Activated CD8-positive, alpha-beta T cell treated with anti-CD3 and anti-CD28 coated beads, Interleukin-2, amount 10 ng/mL, durations not matched to agents 7 days and 5 days (primary cell): ENCODE results near the gene FADS2. TPM values are rescaled to one million over a fixed set of nuclear protein-coding genes. Genes with fewer than 3 reads are reported as not detected.
"Not testable (repeated sequence)": the region's sequence is repeated elsewhere in the genome, so short reads cannot be mapped to it uniquely, and the experiment has no call there.

Source experiments
- ATAC-seq: fragments of 150-1000 bp; cut with Tn5 transposase; one replicate; pipeline ENCODE4 v1.10.0; 2021; ENCODE audit warnings: moderate library complexity
- CTCF ChIA-PET: fragments of 350-600 bp; sonication (Branson Sonifier 250); formaldehyde crosslinking; loops from one replicate; lab custom pipeline; 2021; ENCODE audit warnings: antibody characterized with exemption; lab: Charles Lee
- POLR2A ChIA-PET: fragments of 350-600 bp; sonication (Branson Sonifier 250); formaldehyde crosslinking; loops from one replicate; lab custom pipeline; 2021; ENCODE audit warnings: antibody characterized with exemption; lab: Charles Lee
- DNase-seq: peaks from one replicate; pipeline ENCODE4 v3.0.0-alpha.2; 2020
- H3K27ac Mint-ChIP-seq: one replicate; pipeline ENCODE4 v1.8.0; 2021; ENCODE audit warnings: mild to moderate bottlenecking, mixed read lengths
- H3K27me3 Mint-ChIP-seq: one replicate; pipeline ENCODE4 v1.8.0; 2021; ENCODE audit warnings: low read depth, mixed read lengths
- H3K36me3 Mint-ChIP-seq: one replicate; pipeline ENCODE4 v1.8.0; 2021; ENCODE audit warnings: low read depth, mixed read lengths
- H3K4me1 Mint-ChIP-seq: one replicate; pipeline ENCODE4 v1.8.0; 2021; ENCODE audit warnings: low read depth, mixed read lengths
- H3K4me3 Mint-ChIP-seq: one replicate; pipeline ENCODE4 v1.8.0; 2021; ENCODE audit warnings: mild to moderate bottlenecking, mixed read lengths
- H3K9me3 Mint-ChIP-seq: one replicate; pipeline ENCODE4 v1.8.0; 2022; ENCODE audit warnings: mixed read lengths; ENCODE audit not compliant: insufficient read depth
- total RNA-seq, 2 experiments: library from RNA; stranded (reverse); gene quantifications; one replicate each; pipeline ENCODE4 v1.2.3, GENCODE V29; 2021

Gene FADS2
- total RNA-seq, 2 experiments from 2014 or later = 395 to 416 TPM

DNA sequence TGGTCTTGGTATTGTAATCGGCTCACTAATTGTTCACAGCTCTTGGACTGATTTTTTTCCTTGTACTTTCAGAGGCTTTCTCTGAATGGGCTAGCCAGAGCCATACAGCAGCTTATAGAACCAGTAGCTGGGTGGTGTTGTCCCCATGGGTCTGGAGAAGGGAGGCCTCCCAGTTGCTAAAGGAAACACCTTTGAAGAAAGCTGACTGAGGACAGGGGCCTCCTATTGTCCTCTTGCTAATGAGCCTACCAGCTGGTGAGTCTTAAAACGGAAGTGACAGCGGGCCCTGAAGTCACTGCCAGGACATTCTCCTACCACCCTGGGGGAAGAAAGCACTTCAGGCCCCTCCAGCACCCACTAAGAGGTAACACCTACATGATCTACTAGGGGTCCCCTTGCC, 53.3 kb downstream of the FADS2 start:
- Mint-ChIP-seq H3K27me3 (no peaks in the 10 kb centered on the region), H3K36me3 (no peaks in the 10 kb centered on the region), H3K27ac (no peak overlapping the region), H3K4me1 (no peaks in the 10 kb centered on the region), H3K9me3 (no peaks in the 10 kb centered on the region), H3K4me3 (no peak overlapping the region)
- ChIA-PET CTCF (interaction anchor here (1.9 to 2.8 kb wide), 3 partner anchors 11 to 200 kb away, joined by 9 to 10 read pairs (median 10); no protein-coding TSS in a partner anchor), POLR2A (interaction anchor here (0.5 to 1.6 kb wide), 3 partner anchors 47 to 84 kb away, joined by 3 read pairs; no protein-coding TSS in a partner anchor)
- ATAC-seq = no peak
- no peak for DNase-seq

DNA sequence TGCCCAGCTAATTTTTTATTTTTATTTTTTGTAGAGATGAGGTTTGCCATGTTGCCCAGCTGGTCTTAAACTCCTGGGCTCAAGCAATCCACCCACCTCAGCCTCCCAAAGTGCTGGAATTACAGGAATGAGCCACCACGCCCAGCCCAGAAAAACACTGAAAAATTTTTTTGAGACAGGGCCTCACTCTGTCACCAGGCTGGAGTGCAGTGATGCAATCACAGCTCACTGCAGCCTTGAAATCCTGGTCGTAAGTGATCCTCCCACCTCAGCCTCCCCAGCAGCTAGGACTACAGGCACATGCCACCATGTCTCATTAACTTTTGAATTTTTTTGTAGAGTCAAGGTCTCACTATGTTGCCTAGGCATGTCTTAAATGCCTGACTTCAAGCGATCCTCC, 54.2 kb downstream of the FADS2 start:
- H3K36me3 Mint-ChIP-seq, H3K4me1 Mint-ChIP-seq: not testable (repeated sequence)

DNA sequence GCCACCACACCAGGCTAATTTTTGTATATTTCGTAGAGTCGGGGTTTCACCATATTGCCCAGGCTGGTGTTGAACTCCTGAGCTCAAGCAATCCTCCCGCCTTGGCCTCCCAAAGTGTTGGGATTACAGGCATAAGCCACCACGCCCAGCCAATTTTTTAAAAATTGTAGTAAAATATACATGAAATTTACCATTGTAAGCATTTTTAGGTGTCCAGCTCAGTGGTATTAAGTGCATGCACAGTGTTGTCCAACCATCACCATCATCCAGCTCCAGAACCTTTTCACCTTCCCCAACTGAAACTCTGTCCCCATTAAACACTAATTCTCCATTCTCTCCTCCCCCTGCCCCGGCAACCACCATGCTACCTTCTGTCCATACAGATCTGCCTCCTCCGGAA, 54.8 kb downstream of the FADS2 start:
- no peaks in the 10 kb centered on the region for H3K27me3 Mint-ChIP-seq
- ChIA-PET POLR2A (no interaction called here), CTCF (interaction anchor here (1.0 to 2.8 kb wide), 5 partner anchors 12 to 225 kb away, joined by 3 to 10 read pairs (median 3); no protein-coding TSS in a partner anchor)
- no peak for ATAC-seq
- no peak overlapping the region for H3K27ac Mint-ChIP-seq
- H3K36me3 Mint-ChIP-seq = no peaks in the 10 kb centered on the region
- H3K9me3 Mint-ChIP-seq = no peaks in the 10 kb centered on the region
- H3K4me1 Mint-ChIP-seq = no peaks in the 10 kb centered on the region
- no peak for DNase-seq
- H3K4me3 Mint-ChIP-seq = no peak overlapping the region

More for the DNA sequence above, 54.2 kb downstream of the FADS2 start:
- H3K27me3 Mint-ChIP-seq, H3K4me3 Mint-ChIP-seq, ATAC-seq, H3K27ac Mint-ChIP-seq, H3K9me3 Mint-ChIP-seq, DNase-seq: not testable (repeated sequence)
- CTCF ChIA-PET = interaction anchor here (1.0 to 2.8 kb wide), 4 partner anchors 12 to 199 kb away, joined by 3 to 10 read pairs (median 10); no protein-coding TSS in a partner anchor
- POLR2A ChIA-PET = interaction anchor here (1.6 kb wide), 1 partner anchor 81 kb away, joined by 3 read pairs; no protein-coding TSS in a partner anchor

DNA sequence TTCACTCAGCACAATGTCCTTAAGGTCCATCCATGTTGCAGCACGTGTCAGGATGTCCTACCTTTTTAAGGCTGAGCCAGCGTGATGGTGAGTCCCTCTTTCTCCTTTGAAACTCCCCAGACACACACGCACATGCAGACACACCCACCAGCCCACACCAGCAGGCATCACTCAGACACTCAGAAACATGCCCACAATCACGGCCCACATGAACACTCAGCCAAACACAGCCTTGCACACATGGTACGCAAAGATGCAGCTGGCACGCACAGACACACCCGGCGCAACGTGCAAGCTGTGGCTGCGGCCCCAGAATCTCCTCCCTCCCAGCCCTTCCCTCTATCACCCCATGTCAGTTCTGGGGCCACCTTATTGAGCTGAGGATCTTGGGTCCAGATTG, 55.2 kb downstream of the FADS2 start:
- H3K27ac Mint-ChIP-seq = no peak overlapping the region
- ChIA-PET CTCF (interaction anchor here (0.6 to 2.8 kb wide), 4 partner anchors 11 to 225 kb away, joined by 3 to 9 read pairs (median 3); no protein-coding TSS in a partner anchor), POLR2A (no interaction called here)
- no peaks in the 10 kb centered on the region for H3K9me3 Mint-ChIP-seq
- H3K27me3 Mint-ChIP-seq = no peaks in the 10 kb centered on the region
- no peak overlapping the region for H3K4me3 Mint-ChIP-seq
- DNase-seq = no peak
- H3K4me1 Mint-ChIP-seq = no peaks in the 10 kb centered on the region
- no peaks in the 10 kb centered on the region for H3K36me3 Mint-ChIP-seq
- no peak for ATAC-seq

DNA sequence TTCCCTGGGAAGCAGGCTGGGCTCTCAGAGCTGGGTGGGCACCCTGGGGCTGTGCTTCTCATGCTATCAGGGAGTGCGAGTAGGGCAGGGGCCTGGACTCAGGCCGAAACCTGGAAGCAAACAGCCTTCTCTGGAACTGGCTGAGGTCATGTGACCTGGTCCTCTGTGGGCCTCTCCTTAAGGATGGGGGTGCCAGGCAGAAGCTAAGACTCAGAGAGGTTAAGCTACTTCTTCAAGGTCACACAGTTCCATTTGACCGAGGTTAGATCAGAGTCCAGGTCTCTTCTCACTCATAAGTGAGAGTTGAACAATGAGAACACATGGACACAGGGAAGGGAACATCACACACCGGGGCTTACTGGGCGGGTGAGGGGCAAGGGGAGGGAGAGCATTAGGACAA, 55.8 kb downstream of the FADS2 start:
- Mint-ChIP-seq H3K36me3 (no peaks in the 10 kb centered on the region), H3K27me3 (no peaks in the 10 kb centered on the region), H3K9me3 (no peaks in the 10 kb centered on the region), H3K4me3 (no peak overlapping the region), H3K27ac (no peak overlapping the region), H3K4me1 (no peaks in the 10 kb centered on the region)
- DNase-seq (no peak), ATAC-seq (no peak)
- CTCF ChIA-PET = interaction anchor here (0.6 to 2.8 kb wide), 5 partner anchors 12 to 224 kb away, joined by 3 to 9 read pairs (median 3); no protein-coding TSS in a partner anchor
- POLR2A ChIA-PET = no interaction called here

DNA sequence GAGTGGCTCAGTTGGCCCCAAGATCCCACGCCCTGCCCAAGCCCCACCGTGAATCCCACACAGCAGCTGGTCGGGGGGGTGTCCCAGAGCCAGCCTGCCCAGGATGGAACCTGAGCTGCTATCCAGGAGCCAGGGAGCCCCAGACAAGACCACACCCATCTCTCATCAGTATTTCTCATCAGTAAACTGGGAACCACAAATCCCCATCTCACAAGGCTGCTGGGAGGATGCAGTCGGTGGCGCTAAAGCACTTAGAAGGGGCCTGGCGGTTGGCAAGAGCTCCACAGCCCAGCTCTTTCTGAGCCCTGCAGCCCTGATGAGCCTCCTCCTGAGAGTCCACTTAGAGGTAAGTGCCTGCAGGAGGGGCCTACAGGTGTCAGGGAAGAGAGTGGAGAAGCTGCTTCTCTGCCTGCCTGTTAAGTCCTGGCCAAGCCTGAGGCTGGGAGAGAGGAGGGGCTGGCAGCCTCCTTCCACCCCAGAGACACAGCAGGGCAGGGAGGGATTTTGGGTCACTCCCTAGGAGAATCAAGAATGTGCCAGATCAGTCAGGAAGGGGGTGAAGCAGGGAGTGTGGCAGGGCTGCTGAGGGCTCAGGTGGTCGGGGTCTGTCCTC, 57.2 kb downstream of the FADS2 start:
- no peaks in the 10 kb centered on the region for H3K9me3 Mint-ChIP-seq
- ChIA-PET POLR2A (no interaction called here), CTCF (interaction anchor here (1.2 to 1.5 kb wide), 3 partner anchors 14 to 197 kb away, joined by 3 to 8 read pairs (median 5); no protein-coding TSS in a partner anchor)
- H3K36me3 Mint-ChIP-seq = no peaks in the 10 kb centered on the region
- no peak overlapping the region for H3K4me3 Mint-ChIP-seq
- no peaks in the 10 kb centered on the region for H3K27me3 Mint-ChIP-seq
- H3K27ac Mint-ChIP-seq = no peak overlapping the region
- no peak for ATAC-seq
- DNase-seq = no peak
- H3K4me1 Mint-ChIP-seq = peaks cover 2% of the 10 kb centered on the region

DNA sequence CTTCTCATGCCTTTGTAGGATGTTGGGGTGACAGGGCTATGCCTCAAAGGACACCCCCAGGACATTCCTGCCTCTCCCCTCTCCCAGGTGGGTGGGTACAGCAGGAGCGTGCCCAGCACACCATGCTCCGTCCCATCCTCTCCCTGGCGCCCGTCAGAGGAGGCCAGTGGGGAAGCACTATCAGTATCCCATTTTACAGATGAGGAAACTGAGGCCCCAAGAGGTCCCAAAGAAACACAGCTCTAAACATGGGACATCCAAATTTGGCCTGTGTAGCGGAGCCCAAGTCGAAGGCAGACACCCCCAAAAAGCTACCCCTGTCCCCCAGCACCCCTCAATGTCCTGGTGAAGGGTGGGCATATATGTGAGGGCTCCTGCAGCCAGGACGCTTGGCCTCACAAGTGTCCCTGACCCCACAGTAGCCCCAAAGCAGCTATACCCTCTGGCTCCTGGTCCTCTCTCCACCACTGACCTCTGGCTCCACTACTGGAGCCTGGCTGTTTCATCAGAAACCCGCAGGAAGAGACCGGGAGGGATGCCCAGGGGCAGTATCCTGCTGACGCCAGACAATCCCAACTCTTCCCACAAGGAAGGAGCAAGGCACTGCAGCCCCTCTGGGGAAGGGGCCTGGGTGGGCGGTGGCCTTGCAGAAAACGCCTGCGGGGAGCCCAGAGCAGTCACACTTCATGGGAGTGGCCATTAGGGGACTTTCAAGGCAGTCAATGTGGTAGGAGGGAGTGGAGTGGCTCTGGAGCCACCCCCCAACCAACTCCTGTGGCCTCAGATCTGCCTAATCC, 57.9 kb downstream of the FADS2 start:
- Mint-ChIP-seq H3K36me3 (no peaks in the 10 kb centered on the region), H3K4me3 (no peak overlapping the region), H3K27me3 (no peaks in the 10 kb centered on the region), H3K4me1 (peaks cover 4% of the 10 kb centered on the region), H3K27ac (no peak overlapping the region), H3K9me3 (no peaks in the 10 kb centered on the region)
- ChIA-PET POLR2A (no interaction called here), CTCF (interaction anchor here (1.2 to 1.9 kb wide), 3 partner anchors 15 to 196 kb away, joined by 3 to 7 read pairs (median 5); no protein-coding TSS in a partner anchor)
- no peak for DNase-seq
- ATAC-seq = no peak

DNA sequence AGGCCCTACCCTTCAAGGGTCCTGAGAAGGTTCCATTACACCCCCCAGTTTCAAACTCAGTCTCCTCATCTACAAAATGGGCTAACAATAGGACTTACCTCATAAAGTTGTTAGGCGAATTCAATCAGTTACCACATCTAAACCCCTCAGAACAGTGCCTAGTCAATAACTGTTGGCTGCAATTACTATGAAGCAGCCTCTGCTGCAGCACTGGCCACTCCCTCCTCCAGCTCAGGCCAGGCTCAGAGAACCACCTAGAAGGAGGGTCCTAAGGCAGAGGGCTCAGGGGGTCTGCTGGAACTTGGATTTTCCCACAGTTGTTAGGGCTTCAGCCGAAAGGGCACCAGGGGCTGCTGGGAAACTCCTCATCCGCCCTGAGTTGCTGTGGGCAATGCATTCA, 58.5 kb downstream of the FADS2 start:
- POLR2A ChIA-PET = no interaction called here
- Mint-ChIP-seq H3K4me3 (no peak overlapping the region), H3K27me3 (no peaks in the 10 kb centered on the region), H3K27ac (no peak overlapping the region), H3K4me1 (peaks cover 4% of the 10 kb centered on the region), H3K36me3 (no peaks in the 10 kb centered on the region), H3K9me3 (no peaks in the 10 kb centered on the region)
- CTCF ChIA-PET = interaction anchor here (1.9 kb wide), 1 partner anchor 16 kb away, joined by 7 read pairs; no protein-coding TSS in a partner anchor
- ATAC-seq (no peak), DNase-seq (no peak)

DNA sequence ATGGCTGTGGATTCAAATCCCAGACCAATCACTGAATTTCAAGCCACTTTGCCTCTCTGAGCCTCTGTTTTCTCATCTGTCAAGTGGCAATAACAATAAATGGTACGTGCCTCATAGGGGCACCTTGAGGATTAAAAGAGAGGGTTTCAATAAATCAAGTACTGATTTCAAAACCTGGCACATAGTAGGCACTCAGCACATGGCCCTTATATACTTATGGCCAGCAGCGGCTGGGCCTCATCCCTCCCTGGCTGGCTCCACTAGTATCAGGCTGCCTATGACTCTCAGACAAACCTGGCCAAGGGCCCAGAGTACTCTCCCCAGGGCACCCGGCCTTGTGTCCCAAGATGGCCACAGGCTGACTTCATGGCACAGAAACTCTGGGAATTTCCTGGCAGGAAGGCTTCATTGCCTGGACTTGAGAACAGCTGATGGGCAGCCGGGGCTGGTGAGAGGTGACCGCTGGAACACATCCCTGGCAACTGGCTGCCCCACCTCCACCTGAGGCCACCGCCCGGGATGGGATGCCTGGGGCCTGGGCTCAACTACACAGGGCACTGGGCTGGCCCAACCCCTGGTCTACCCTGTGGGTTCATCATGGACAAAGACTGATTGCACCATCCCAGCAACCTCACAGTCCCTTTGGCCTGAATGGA, 59.9 kb downstream of the FADS2 start:
- no peak overlapping the region for H3K27ac Mint-ChIP-seq
- H3K4me1 Mint-ChIP-seq = peaks cover 4% of the 10 kb centered on the region
- no peak overlapping the region for H3K4me3 Mint-ChIP-seq
- H3K36me3 Mint-ChIP-seq = no peaks in the 10 kb centered on the region
- H3K27me3 Mint-ChIP-seq = peaks cover 4% of the 10 kb centered on the region
- no peaks in the 10 kb centered on the region for H3K9me3 Mint-ChIP-seq
- ChIA-PET POLR2A (no interaction called here), CTCF (interaction anchor here (0.6 to 1.5 kb wide), 4 partner anchors 10 to 90 kb away, joined by 3 to 7 read pairs (median 4); no protein-coding TSS in a partner anchor)
- DNase-seq = no peak
- no peak for ATAC-seq

DNA sequence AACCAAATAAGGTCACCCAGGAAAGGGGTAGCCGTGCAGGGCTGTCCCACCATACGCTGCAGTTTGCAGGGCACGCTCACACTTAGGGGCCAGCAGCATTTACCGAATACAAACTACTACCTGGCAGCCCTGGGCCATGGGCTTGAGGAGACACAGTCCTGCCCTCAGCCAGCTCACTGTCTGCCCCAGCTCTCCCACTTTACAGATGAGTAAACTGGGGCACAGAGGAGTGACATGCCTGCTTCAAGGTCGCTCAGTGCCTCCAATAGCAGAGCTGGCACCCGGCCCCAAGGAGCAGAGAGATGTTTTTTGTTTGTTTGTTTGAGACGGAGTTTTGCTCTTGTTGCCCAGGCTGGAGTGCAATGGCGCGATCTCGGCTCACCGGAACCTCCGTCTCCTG, 60.5 kb downstream of the FADS2 start:
- H3K4me3 Mint-ChIP-seq = no peak overlapping the region
- CTCF ChIA-PET = interaction anchor here (0.6 to 5.2 kb wide), 6 partner anchors 9 to 193 kb away, joined by 3 to 27 read pairs (median 6); no protein-coding TSS in a partner anchor
- H3K36me3 Mint-ChIP-seq = no peaks in the 10 kb centered on the region
- ATAC-seq (no peak), DNase-seq (no peak)
- peaks cover 4% of the 10 kb centered on the region for H3K27me3 Mint-ChIP-seq
- no peak overlapping the region for H3K27ac Mint-ChIP-seq
- H3K9me3 Mint-ChIP-seq = no peaks in the 10 kb centered on the region
- H3K4me1 Mint-ChIP-seq = peaks cover 4% of the 10 kb centered on the region
- POLR2A ChIA-PET = no interaction called here

DNA sequence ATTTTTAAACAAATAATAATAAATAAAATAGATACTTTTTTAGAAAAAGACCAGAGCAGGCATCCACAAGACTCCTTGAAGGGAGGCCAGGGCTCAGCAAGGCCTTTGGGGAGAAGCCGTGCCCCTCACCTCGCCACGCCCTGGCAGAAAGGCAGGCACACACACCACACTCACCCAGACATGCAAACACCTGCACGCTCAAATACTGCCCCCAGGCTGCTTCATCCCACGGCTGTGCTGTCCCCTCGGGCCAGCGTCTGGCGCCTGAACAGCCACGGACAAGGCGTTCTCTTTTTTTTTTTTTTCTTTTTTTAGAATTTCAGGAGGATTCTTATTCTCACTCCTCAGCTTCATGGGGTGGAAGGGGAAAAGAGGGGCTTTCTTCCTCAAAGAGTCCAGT, 61.7 kb downstream of the FADS2 start:
- H3K4me3 Mint-ChIP-seq = peak overlapping the region; percentile 22
- CTCF ChIA-PET = interaction anchor here (1.1 to 5.2 kb wide), 6 partner anchors 9 to 454 kb away, joined by 3 to 27 read pairs (median 7); no protein-coding TSS in a partner anchor
- no peak overlapping the region for H3K27ac Mint-ChIP-seq
- peaks cover 4% of the 10 kb centered on the region for H3K4me1 Mint-ChIP-seq
- no peaks in the 10 kb centered on the region for H3K36me3 Mint-ChIP-seq
- no peaks in the 10 kb centered on the region for H3K9me3 Mint-ChIP-seq
- peaks cover 4% of the 10 kb centered on the region for H3K27me3 Mint-ChIP-seq
- POLR2A ChIA-PET = no interaction called here
- DNase-seq (no peak), ATAC-seq (no peak)
